GM19193 (cell line): Measurements from ENCODE around the gene F8.
A peak's percentile ranks its signal among the peaks of the same experiment; 100 is the strongest.

Experiments used
- POLR2A ChIP-seq: IDR thresholded peaks from 4 replicates; pipeline ENCODE4 v1.6.1; 2011; ENCODE audit not compliant: insufficient read depth, insufficient read length; ENCODE audit errors: extremely low read depth

F8 gene

GRCh38 chrX:154833746-154834274, 188.7 kb downstream of the F8 start:
- TF ChIP-seq POLR2A, result no peak

- no peak for TF ChIP-seq POLR2A
Measured at GRCh38 chrX:154829926-154830442, 192.5 kb downstream of the F8 start.

GRCh38 chrX:154829134-154829533, 193.4 kb downstream of the F8 start:
- TF ChIP-seq POLR2A, result no peak

- no peak for TF ChIP-seq POLR2A
Measured at GRCh38 chrX:154828016-154828408, 194.5 kb downstream of the F8 start.

GRCh38 chrX:154827194-154828015, 195.1 kb downstream of the F8 start:
- peak; percentile 43 for TF ChIP-seq POLR2A

GRCh38 chrX:154824638-154825037, 197.9 kb downstream of the F8 start:
- TF ChIP-seq POLR2A, result no peak

- no peak for TF ChIP-seq POLR2A
Measured at GRCh38 chrX:154822029-154822428, 200.5 kb downstream of the F8 start.

GRCh38 chrX:154821523-154821922, 201.0 kb downstream of the F8 start:
- TF ChIP-seq POLR2A, result no peak

- no peak for TF ChIP-seq POLR2A
Measured at GRCh38 chrX:154819771-154820341, 202.7 kb downstream of the F8 start.

GRCh38 chrX:154818916-154819770, 203.4 kb downstream of the F8 start:
- no peak for TF ChIP-seq POLR2A

GRCh38 chrX:154815274-154815818, 207.2 kb downstream of the F8 start:
- TF ChIP-seq POLR2A, result no peak

- no peak for TF ChIP-seq POLR2A
Measured at GRCh38 chrX:154813801-154814200, 208.7 kb downstream of the F8 start.

GRCh38 chrX:154812341-154813101, 210.0 kb downstream of the F8 start:
- no peak for TF ChIP-seq POLR2A

- TF ChIP-seq POLR2A, result no peak
Measured at GRCh38 chrX:154809939-154810665, 212.4 kb downstream of the F8 start.

GRCh38 chrX:154806837-154807501, 215.6 kb downstream of the F8 start:
- no peak for TF ChIP-seq POLR2A
